Measurements from ENCODE around the gene HOXA11.

HOXA11 gene

GRCh38 chr7:27223941-27224575 is 39.0 kb upstream of the HOXA11 start:
- H3K9ac ChIP-seq (ENCODE audit: low read length): no peak overlapping the region

GRCh38 chr7:27221201-27221797 is 36.3 kb upstream of the HOXA11 start:
- no peaks in the 10 kb centered on the region for H4K20me1 ChIP-seq (ENCODE audit: insufficient read depth, low read length)

More at GRCh38 chr7:27223941-27224575, 39.0 kb upstream of the HOXA11 start:
- H2AFZ ChIP-seq (ENCODE audit: low read length): no peak overlapping the region
- H3K4me3 ChIP-seq (ENCODE audit: low read depth, low read length, poor library complexity, severe bottlenecking): no peak overlapping the region
- 0 out of 2 replicates have a peak, but pooled peaks cover 4% of the 10 kb centered on the region for H3K27me3 ChIP-seq (ENCODE audit: insufficient read depth, low read length)
- no peak overlapping the region for H3K4me2 ChIP-seq (ENCODE audit: low read length)
- H3K9me2 ChIP-seq (ENCODE audit: low read depth, low read length): no peaks in the 10 kb centered on the region
- no peaks in the 10 kb centered on the region for H3K36me3 ChIP-seq (ENCODE audit: insufficient read depth, low read length)
- H3K9me3 ChIP-seq (ENCODE audit: low read length): no peaks in the 10 kb centered on the region
- no peaks in the 10 kb centered on the region for H3K79me2 ChIP-seq (ENCODE audit: insufficient read depth, low read length)
- no peak for TF ChIP-seq CTCF (IDR thresholded peaks at IDR 0.05; ENCODE audit: low read length)
- TF ChIP-seq EZH2 (IDR thresholded peaks at IDR 0.05; ENCODE audit: borderline replicate concordance, low read length): no peak
- H3K4me1 ChIP-seq (ENCODE audit: insufficient read depth, low read length, severe bottlenecking): peaks cover 4% of the 10 kb centered on the region
- no peaks in the 10 kb centered on the region for H4K20me1 ChIP-seq (ENCODE audit: insufficient read depth, low read length)
- no peak overlapping the region for H3K27ac ChIP-seq (ENCODE audit: low read depth, low read length, poor library complexity, severe bottlenecking)
- no peaks in the 10 kb centered on the region for H3F3A ChIP-seq (ENCODE audit: insufficient read depth, low read length)

GRCh38 chr7:27220440-27220955 is 35.5 kb upstream of the HOXA11 start:
- H3K9me2 ChIP-seq (ENCODE audit: low read depth, low read length): no peaks in the 10 kb centered on the region
- H3K27me3 ChIP-seq (ENCODE audit: insufficient read depth, low read length): no peaks in the 10 kb centered on the region; the same call in 1 of the 2 replicates
- no peaks in the 10 kb centered on the region for H3K9me3 ChIP-seq (ENCODE audit: low read length)
- no peak overlapping the region for H2AFZ ChIP-seq (ENCODE audit: low read length)
- H3K27ac ChIP-seq (ENCODE audit: low read depth, low read length, poor library complexity, severe bottlenecking): no peak overlapping the region
- H3K36me3 ChIP-seq (ENCODE audit: insufficient read depth, low read length): no peaks in the 10 kb centered on the region
- peak overlapping the region; percentile 11 for H3K4me3 ChIP-seq (ENCODE audit: low read depth, low read length, poor library complexity, severe bottlenecking)
- H3K9ac ChIP-seq (ENCODE audit: low read length): no peak overlapping the region
- no peak for TF ChIP-seq CTCF (IDR thresholded peaks at IDR 0.05; ENCODE audit: low read length)
- no peak for TF ChIP-seq EZH2 (IDR thresholded peaks at IDR 0.05; ENCODE audit: borderline replicate concordance, low read length)
- H3K79me2 ChIP-seq (ENCODE audit: insufficient read depth, low read length): no peaks in the 10 kb centered on the region
- peaks cover 4% of the 10 kb centered on the region for H3K4me1 ChIP-seq (ENCODE audit: insufficient read depth, low read length, severe bottlenecking)
- H4K20me1 ChIP-seq (ENCODE audit: insufficient read depth, low read length): no peaks in the 10 kb centered on the region
- H3F3A ChIP-seq (ENCODE audit: insufficient read depth, low read length): no peaks in the 10 kb centered on the region
- H3K4me2 ChIP-seq (ENCODE audit: low read length): peak overlapping the region; percentile 5; the same call in 1 of the 2 replicates

More at GRCh38 chr7:27221201-27221797, 36.3 kb upstream of the HOXA11 start:
- no peak for TF ChIP-seq EZH2 (IDR thresholded peaks at IDR 0.05; ENCODE audit: borderline replicate concordance, low read length)
- no peak for TF ChIP-seq CTCF (IDR thresholded peaks at IDR 0.05; ENCODE audit: low read length)
- H3K36me3 ChIP-seq (ENCODE audit: insufficient read depth, low read length): no peaks in the 10 kb centered on the region
- peaks cover 4% of the 10 kb centered on the region for H3K4me1 ChIP-seq (ENCODE audit: insufficient read depth, low read length, severe bottlenecking)
- no peaks in the 10 kb centered on the region for H3K79me2 ChIP-seq (ENCODE audit: insufficient read depth, low read length)
- no peak overlapping the region for H3K9ac ChIP-seq (ENCODE audit: low read length)
- no peak overlapping the region for H3K4me2 ChIP-seq (ENCODE audit: low read length)
- no peak overlapping the region for H3K4me3 ChIP-seq (ENCODE audit: low read depth, low read length, poor library complexity, severe bottlenecking)
- H2AFZ ChIP-seq (ENCODE audit: low read length): no peak overlapping the region
- H3K27ac ChIP-seq (ENCODE audit: low read depth, low read length, poor library complexity, severe bottlenecking): no peak overlapping the region
- H3K9me3 ChIP-seq (ENCODE audit: low read length): no peaks in the 10 kb centered on the region
- H3K27me3 ChIP-seq (ENCODE audit: insufficient read depth, low read length): no peaks in the 10 kb centered on the region; the same call in 1 of the 2 replicates
- no peaks in the 10 kb centered on the region for H3K9me2 ChIP-seq (ENCODE audit: low read depth, low read length)
- no peaks in the 10 kb centered on the region for H3F3A ChIP-seq (ENCODE audit: insufficient read depth, low read length)

Measured in OCI-LY1 (cell line).